Ascending aorta (tissue), 2 donors: ENCODE measurements around the gene INAVA. TPM values are rescaled to one million over a fixed set of nuclear protein-coding genes. Genes with fewer than 3 reads are reported as not detected.

ENCODE experiments used
- DNase-seq, 2 donors: peaks; one replicate each; pipeline ENCODE4 v3.0.0-alpha.2; 2019; ENCODE audit warnings: low spot score in 2 of 2
- H3K27ac ChIP-seq, 2 donors: fragments of 200-600 bp; sonication (generic); one replicate each; pipeline ENCODE4 v1.5.1; 2016 to 2017; ENCODE audit warnings: mild to moderate bottlenecking in 1 of 2
- H3K27me3 ChIP-seq: fragments of 200-600 bp; sonication (generic); one replicate; pipeline ENCODE4 v1.5.1; 2017
- H3K36me3 ChIP-seq, 2 donors: fragments of 200-600 bp; sonication (generic); one replicate each; pipeline ENCODE4 v1.5.1; 2016
- H3K4me1 ChIP-seq, 2 donors: fragments of 200-600 bp; sonication (generic); one replicate each; pipeline ENCODE4 v1.5.1; 2016 to 2017; ENCODE audit warnings: mild to moderate bottlenecking in 1 of 2
- H3K4me3 ChIP-seq, 2 donors: fragments of 200-600 bp; sonication (generic); one replicate each; pipeline ENCODE4 v1.5.1; 2016 to 2017; ENCODE audit warnings: mild to moderate bottlenecking in 1 of 2
- H3K9me3 ChIP-seq, 2 donors: fragments of 200-600 bp; sonication (generic); one replicate each; pipeline ENCODE4 v1.5.1; 2016
- intact Hi-C: fragments of 100-400 bp; cut with DNase I; formaldehyde crosslinking; loops from one replicate; pipeline ENCODE4 v1.15.1; 2023
- total RNA-seq: library from RNA; depleted of rRNA; stranded (reverse); fragments of >200 nt; gene quantifications from one replicate; pipeline ENCODE4 v1.1.0, GENCODE V29; 2016
- TF ChIP-seq, protein P1 (sequence below), 3 experiments: fragments of 200-600 bp in 2 of 3; fragments of 450-650 bp in 1 of 3; sonication (generic) in 2 of 3; IDR thresholded peaks; one replicate each; pipeline ENCODE4 v1.5.1; 2016 to 2019; ENCODE audit warnings: antibody characterized with exemption in 3 of 3, mild to moderate bottlenecking in 1 of 3, moderate library complexity in 1 of 3

The INAVA gene
- total RNA-seq, 1 donor from 2014 or later = not detected

- intact Hi-C loops = no loop called here
- TF ChIP-seq, protein P1, sequence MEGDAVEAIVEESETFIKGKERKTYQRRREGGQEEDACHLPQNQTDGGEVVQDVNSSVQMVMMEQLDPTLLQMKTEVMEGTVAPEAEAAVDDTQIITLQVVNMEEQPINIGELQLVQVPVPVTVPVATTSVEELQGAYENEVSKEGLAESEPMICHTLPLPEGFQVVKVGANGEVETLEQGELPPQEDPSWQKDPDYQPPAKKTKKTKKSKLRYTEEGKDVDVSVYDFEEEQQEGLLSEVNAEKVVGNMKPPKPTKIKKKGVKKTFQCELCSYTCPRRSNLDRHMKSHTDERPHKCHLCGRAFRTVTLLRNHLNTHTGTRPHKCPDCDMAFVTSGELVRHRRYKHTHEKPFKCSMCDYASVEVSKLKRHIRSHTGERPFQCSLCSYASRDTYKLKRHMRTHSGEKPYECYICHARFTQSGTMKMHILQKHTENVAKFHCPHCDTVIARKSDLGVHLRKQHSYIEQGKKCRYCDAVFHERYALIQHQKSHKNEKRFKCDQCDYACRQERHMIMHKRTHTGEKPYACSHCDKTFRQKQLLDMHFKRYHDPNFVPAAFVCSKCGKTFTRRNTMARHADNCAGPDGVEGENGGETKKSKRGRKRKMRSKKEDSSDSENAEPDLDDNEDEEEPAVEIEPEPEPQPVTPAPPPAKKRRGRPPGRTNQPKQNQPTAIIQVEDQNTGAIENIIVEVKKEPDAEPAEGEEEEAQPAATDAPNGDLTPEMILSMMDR (IDR thresholded peaks at IDR 0.05) = no peak
- Histone ChIP-seq H3K27me3 (no peaks in the 10 kb centered on the region), H3K4me3 (no peak overlapping the region), H3K27ac (no peak overlapping the region), H3K9me3 (no peaks in the 10 kb centered on the region), H3K36me3 (no peaks in the 10 kb centered on the region), H3K4me1 (no peaks in the 10 kb centered on the region)
- DNase-seq = no peak
Observed at GRCh38 chr1:200916152-200916551, 21.5 kb downstream of the INAVA start.

DNA sequence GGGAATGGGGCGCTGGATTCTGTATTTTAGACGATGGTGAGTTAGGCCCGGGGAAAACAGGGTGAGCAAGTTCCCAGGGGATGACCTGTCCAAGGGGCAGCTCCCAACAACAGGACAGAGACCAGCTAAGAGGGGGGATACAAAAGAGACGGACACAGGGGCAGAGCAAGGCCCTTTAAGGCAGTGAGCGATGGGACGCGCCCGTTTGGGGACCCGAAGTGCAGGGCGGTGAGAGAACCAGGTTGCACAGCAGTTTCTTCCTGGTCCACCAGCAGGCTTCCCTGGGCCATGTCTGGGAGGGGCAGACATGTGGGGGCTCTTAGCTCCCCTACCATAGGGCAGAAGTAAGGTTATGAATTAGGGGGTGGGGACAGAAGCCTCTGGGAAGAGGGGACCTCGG lies 22.0 kb downstream of the INAVA start:
- no peaks in the 10 kb centered on the region for H3K36me3 ChIP-seq
- no peak overlapping the region for H3K4me3 ChIP-seq
- H3K9me3 ChIP-seq = no peaks in the 10 kb centered on the region
- H3K27ac ChIP-seq = no peak overlapping the region
- intact Hi-C loops = no loop called here
- DNase-seq = no peak
- H3K27me3 ChIP-seq = no peaks in the 10 kb centered on the region
- TF ChIP-seq, protein P1 (IDR thresholded peaks at IDR 0.05) = no peak
- no peaks in the 10 kb centered on the region for H3K4me1 ChIP-seq

DNA sequence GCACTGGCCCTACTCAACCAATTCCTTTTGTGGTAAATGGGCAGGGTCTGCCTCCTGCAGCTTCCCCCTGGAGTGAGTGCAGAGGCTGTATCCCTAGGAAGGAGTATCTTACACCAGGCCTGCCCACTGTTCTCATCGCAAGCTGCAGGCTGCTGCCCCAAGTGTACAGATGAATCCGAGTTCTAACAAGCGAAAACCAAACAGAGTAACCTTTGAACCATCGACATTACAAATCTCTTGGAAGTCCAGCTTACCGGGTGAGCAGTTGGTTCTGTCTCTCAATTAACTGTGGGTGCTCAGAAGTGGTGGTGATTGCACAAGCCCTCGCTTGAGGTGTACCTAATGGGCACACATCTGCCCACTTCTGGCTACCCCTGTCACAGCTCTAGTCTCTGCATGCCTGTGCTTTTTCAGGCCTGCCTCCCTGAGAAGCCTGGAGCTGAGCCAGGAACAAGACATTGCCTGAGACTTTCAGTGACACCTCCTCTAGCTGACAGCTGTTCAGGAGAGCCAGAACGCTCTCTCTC lies 22.7 kb downstream of the INAVA start:
- intact Hi-C loops = no loop called here
- Histone ChIP-seq H3K27ac (no peak overlapping the region), H3K9me3 (no peaks in the 10 kb centered on the region), H3K27me3 (no peaks in the 10 kb centered on the region), H3K4me3 (no peak overlapping the region), H3K4me1 (no peaks in the 10 kb centered on the region), H3K36me3 (no peaks in the 10 kb centered on the region)
- no peak for DNase-seq
- TF ChIP-seq, protein P1 (IDR thresholded peaks at IDR 0.05) = no peak

DNA sequence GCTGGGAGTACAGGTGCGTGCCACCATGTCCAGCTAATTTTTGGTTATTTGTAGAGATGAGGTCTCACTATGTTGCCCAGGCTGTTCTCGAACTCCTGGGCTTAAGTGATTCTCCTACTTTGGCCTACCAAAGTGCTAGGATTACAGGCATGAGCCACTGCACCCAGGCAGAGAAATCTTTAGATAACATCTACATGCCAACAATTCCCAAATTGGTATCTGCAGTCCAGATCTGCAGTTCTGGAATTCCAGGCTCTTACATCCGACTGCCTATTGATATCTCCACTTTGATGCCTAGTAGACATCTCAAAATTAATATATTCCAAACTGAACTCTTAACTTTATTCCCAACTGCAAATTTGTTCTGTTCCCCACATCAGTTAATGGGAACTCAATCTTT lies 23.3 kb downstream of the INAVA start:
- H3K27me3 ChIP-seq = no peaks in the 10 kb centered on the region
- no peaks in the 10 kb centered on the region for H3K9me3 ChIP-seq
- DNase-seq = no peak
- H3K4me1 ChIP-seq = no peaks in the 10 kb centered on the region
- no peak overlapping the region for H3K4me3 ChIP-seq
- no peak overlapping the region for H3K27ac ChIP-seq
- TF ChIP-seq, protein P1 (IDR thresholded peaks at IDR 0.05) = no peak
- intact Hi-C loops = no loop called here
- H3K36me3 ChIP-seq = no peaks in the 10 kb centered on the region

DNA sequence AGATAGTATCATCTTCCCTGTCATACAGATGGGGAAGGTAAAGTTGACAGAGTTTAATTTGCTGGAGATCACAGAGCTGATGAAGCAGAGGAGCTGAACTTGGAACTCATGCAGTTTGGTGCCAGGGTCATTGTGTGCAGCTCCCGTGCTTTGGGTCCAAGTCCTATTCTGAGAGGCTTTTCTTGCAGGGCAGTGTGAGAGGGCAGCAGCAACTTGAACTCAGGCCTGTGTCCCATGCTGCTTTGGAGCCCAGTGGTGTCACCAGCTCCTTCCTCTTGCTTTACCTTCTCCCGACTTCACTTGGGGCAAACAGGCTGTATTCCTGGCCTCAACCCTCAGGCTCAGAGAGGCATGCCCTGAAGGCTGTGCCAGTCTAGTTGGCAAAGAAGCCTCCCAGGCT lies 24.7 kb downstream of the INAVA start:
- intact Hi-C loops = no loop called here
- no peak overlapping the region for H3K4me3 ChIP-seq
- H3K4me1 ChIP-seq = no peaks in the 10 kb centered on the region
- no peaks in the 10 kb centered on the region for H3K9me3 ChIP-seq
- TF ChIP-seq, protein P1 (IDR thresholded peaks at IDR 0.05) = no peak
- H3K27ac ChIP-seq = no peak overlapping the region
- H3K27me3 ChIP-seq = no peaks in the 10 kb centered on the region
- DNase-seq = no peak
- no peaks in the 10 kb centered on the region for H3K36me3 ChIP-seq

- Histone ChIP-seq H3K4me1 (no peaks in the 10 kb centered on the region), H3K27me3 (no peaks in the 10 kb centered on the region), H3K4me3 (no peak overlapping the region), H3K27ac (no peak overlapping the region), H3K36me3 (no peaks in the 10 kb centered on the region), H3K9me3 (no peaks in the 10 kb centered on the region)
- DNase-seq = no peak
- intact Hi-C loops = no loop called here
- TF ChIP-seq, protein P1 (IDR thresholded peaks at IDR 0.05) = no peak
Observed at GRCh38 chr1:200921571-200922110, 26.9 kb downstream of the INAVA start.
